ENCODE results near the gene NUP93.

Gene NUP93

GRCh38 chr16:56729735-56730662, at the start of gene NUP93:
TSS of gene NUP93 (plus strand) at chr16:56730129. CDS start at chr16:56748248, 18,119 bp downstream.
- DNase-seq: peak; percentile 71

GRCh38 chr16:56681939-56682702, 47.8 kb upstream of the NUP93 start, which contains the start of gene MT1X:
TSS of gene MT1X (plus strand) at chr16:56682470. CDS start at chr16:56682541, 71 bp downstream.
- peak; percentile 73 for DNase-seq

GRCh38 chr16:56682703-56683397, 47.1 kb upstream of the NUP93 start:
- no peak for DNase-seq

GRCh38 chr16:56683424-56684172, 46.3 kb upstream of the NUP93 start:
- no peak for DNase-seq

GRCh38 chr16:56684256-56684925, 45.5 kb upstream of the NUP93 start:
- no peak for DNase-seq

GRCh38 chr16:56684926-56685590, 44.9 kb upstream of the NUP93 start:
- no peak for DNase-seq

GRCh38 chr16:56686758-56687157, 43.2 kb upstream of the NUP93 start:
- DNase-seq: no peak

GRCh38 chr16:56688762-56689161, 41.2 kb upstream of the NUP93 start:
- no peak for DNase-seq

GRCh38 chr16:56689171-56689570, 40.8 kb upstream of the NUP93 start:
- DNase-seq: no peak

GRCh38 chr16:56690420-56691122, 39.4 kb upstream of the NUP93 start:
- no peak for DNase-seq

- DNase-seq: peak; percentile 39
Measured at GRCh38 chr16:56691885-56692284, 38.0 kb upstream of the NUP93 start.

- no peak for DNase-seq
Measured at GRCh38 chr16:56695246-56695645, 34.7 kb upstream of the NUP93 start.

GRCh38 chr16:56697456-56698155, 32.3 kb upstream of the NUP93 start:
- no peak for DNase-seq

GRCh38 chr16:56700195-56700594, 29.7 kb upstream of the NUP93 start:
- no peak for DNase-seq

GRCh38 chr16:56700631-56701030, 29.3 kb upstream of the NUP93 start:
- no peak for DNase-seq

GRCh38 chr16:56701534-56701933, 28.4 kb upstream of the NUP93 start:
- no peak for DNase-seq

- no peak for DNase-seq
Measured at GRCh38 chr16:56702836-56703235, 27.1 kb upstream of the NUP93 start.

- no peak for DNase-seq
Measured at GRCh38 chr16:56708525-56709442, 21.1 kb upstream of the NUP93 start.
